Measurements from ENCODE around the gene NLRC5. TPM values are rescaled to one million over a fixed set of nuclear protein-coding genes. Genes with fewer than 3 reads are reported as not detected.
A peak's percentile ranks its signal among the peaks of the same experiment; 100 is the strongest.

Gene NLRC5
- total RNA-seq, 1 experiment from 2014 or later, result 2.4 TPM

GRCh38 chr16:57127037-57127763 is 137.8 kb downstream of the NLRC5 start:
- Histone ChIP-seq H3K27ac (ENCODE audit: insufficient read length, low read depth, low read length) (no peak overlapping the region), H4K5ac (ENCODE audit: insufficient read length, low read depth, low read length) (no peak overlapping the region), H4K91ac (ENCODE audit: insufficient read length, low read depth, low read length) (no peak overlapping the region), H3K9ac (ENCODE audit: extremely low read depth, insufficient read length, low read length) (no peak overlapping the region), H2BK15ac (ENCODE audit: low read depth, low read length) (no peak overlapping the region), H3K23me2 (ENCODE audit: insufficient read length, low read depth, low read length, poor library complexity, severe bottlenecking) (no peaks in the 10 kb centered on the region), H3K79me2 (ENCODE audit: insufficient read depth, low read length) (no peaks in the 10 kb centered on the region), H3K4ac (ENCODE audit: low read depth, low read length) (no peak overlapping the region), H3K23ac (ENCODE audit: insufficient read length, low read depth, low read length) (no peak overlapping the region), H4K20me1 (ENCODE audit: control insufficient read depth, insufficient read depth, insufficient read length) (no peaks in the 10 kb centered on the region), H3K79me1 (ENCODE audit: insufficient read depth, low read depth, low read length, poor library complexity, severe bottlenecking) (no peaks in the 10 kb centered on the region), H4K8ac (replicated peaks; ENCODE audit: insufficient read length, low read depth, low read length) (no peak overlapping the region), H3K9me3 (ENCODE audit: control insufficient read depth, low read depth, low read length) (no peaks in the 10 kb centered on the region), H2AK5ac (ENCODE audit: insufficient read length, low read length) (no peak overlapping the region), H3T11ph (ENCODE audit: low read length) (no peak overlapping the region), H3K4me2 (ENCODE audit: insufficient read depth, insufficient read length, low read length) (no peak overlapping the region), H3K56ac (ENCODE audit: insufficient read length, low read depth, low read length) (no peak overlapping the region), H3K14ac (ENCODE audit: insufficient read depth, low read length) (no peak overlapping the region), H2BK5ac (ENCODE audit: insufficient read length, low read length) (no peak overlapping the region), H3K27me3 (ENCODE audit: insufficient read depth, low read length) (no peaks in the 10 kb centered on the region), H2BK20ac (ENCODE audit: low read depth, low read length, poor library complexity, severe bottlenecking) (no peak overlapping the region), H2BK12ac (ENCODE audit: insufficient read length, low read depth, low read length) (no peak overlapping the region), H2BK120ac (ENCODE audit: low read depth, low read length, poor library complexity, severe bottlenecking) (no peak overlapping the region), H3K4me1 (ENCODE audit: insufficient read depth, low read length) (no peaks in the 10 kb centered on the region), H2AFZ (ENCODE audit: low read length) (no peak overlapping the region), H3K18ac (ENCODE audit: insufficient read length, low read depth, low read length) (no peak overlapping the region)
- DNase-seq, result no peak
- Mint-ChIP-seq H3K4me3 (no peak overlapping the region), H3K36me3 (ENCODE audit: insufficient read depth in 1 of 3, low read depth in 3 of 3) (no peaks in the 10 kb centered on the region), H3K27ac (peak overlapping the region in 1 of 3 experiments; percentile 53; a peak in 2 of 7 replicates), H3K27me3 (ENCODE audit: low read depth) (no peaks in the 10 kb centered on the region), H3K4me1 (peaks cover 7 to 14% of the 10 kb centered on the region in 2 experiments), H3K9me3 (no peaks in the 10 kb centered on the region)
- TF ChIP-seq CTCF (conservative IDR thresholded peaks at IDR 0.05), result no peak
- no CpG with 5 or more reads among the region's 5 CpGs for WGBS (ENCODE audit: extremely low coverage, insufficient read length, low lambda C conversion rate)

Data from H9 (cell line).